ENCODE data around the gene GAD2. TPM values are rescaled to one million over a fixed set of nuclear protein-coding genes. Genes with fewer than 3 reads are reported as not detected.
"Not testable (repeated sequence)": the region's sequence is repeated elsewhere in the genome, so short reads cannot be mapped to it uniquely, and the experiment has no call there.

GAD2 gene
- total RNA-seq, 1 donor from 2014 or later: not detected

- DNase-seq (ENCODE audit: low spot score): no peak
Measured at GRCh38 chr10:26314265-26315013, 97.9 kb downstream of the GAD2 start.

- DNase-seq (ENCODE audit: low spot score): no peak
Measured at GRCh38 chr10:26318672-26319071, 102.1 kb downstream of the GAD2 start.

GRCh38 chr10:26323219-26323618 lies 106.6 kb downstream of the GAD2 start:
- no peak for DNase-seq (ENCODE audit: low spot score)

DNA sequence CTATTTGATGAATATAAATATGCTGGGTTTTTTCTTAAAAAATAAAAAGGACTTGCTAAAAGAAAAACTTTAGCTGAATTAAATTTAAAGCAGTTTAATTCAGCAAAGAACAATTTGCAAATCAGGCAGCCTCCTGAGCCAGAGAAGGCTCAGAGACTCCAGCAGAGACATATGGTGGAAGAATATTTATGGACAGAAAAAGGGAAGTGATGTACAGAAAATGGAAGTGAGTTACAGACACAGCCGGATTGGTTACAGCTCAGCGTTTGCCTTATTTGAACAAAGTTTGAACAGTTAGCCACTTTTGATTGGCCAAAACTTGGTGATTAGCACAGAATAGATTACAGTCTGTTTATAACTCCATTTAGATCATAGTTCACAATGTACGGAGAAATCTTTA lies 110.3 kb downstream of the GAD2 start:
- DNase-seq (ENCODE audit: low spot score): no peak

- no peak for DNase-seq (ENCODE audit: low spot score)
Measured at GRCh38 chr10:26327811-26328210, 111.2 kb downstream of the GAD2 start.

GRCh38 chr10:26331371-26331770 lies 114.8 kb downstream of the GAD2 start:
- no peak for DNase-seq (ENCODE audit: low spot score)

DNA sequence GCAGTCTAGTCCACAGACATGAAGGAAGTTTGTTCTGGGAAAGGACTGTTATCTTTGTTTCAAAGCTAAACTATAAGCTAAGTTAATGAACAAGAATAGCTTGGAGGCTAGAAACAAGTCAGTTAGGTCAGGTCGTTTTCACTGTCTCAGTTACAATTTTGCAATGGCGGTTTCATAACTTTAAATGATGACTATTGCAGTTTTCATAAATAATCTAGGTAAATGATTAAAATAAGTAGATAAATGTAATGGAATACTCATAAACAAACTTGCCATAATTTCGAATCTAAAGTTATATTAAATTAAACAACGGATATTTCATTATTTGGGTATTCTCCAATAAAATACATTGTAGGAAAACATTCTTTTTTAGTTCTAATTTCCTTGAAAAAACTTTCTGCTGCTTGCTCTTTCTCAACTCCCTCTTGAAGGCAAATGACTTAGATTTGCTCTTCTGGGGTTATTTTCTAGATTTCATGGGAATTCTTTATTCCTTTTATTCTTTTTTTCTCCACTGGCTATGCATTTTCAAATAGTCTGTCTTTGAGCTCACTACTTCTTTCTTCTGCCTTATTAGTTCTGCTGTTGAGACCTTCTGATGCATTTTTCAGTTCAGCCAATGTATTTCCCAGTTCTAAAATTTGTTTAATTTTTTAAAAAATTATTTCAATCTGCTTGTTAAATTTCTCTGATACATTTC lies 117.8 kb downstream of the GAD2 start:
- DNase-seq (ENCODE audit: low spot score): no peak

DNA sequence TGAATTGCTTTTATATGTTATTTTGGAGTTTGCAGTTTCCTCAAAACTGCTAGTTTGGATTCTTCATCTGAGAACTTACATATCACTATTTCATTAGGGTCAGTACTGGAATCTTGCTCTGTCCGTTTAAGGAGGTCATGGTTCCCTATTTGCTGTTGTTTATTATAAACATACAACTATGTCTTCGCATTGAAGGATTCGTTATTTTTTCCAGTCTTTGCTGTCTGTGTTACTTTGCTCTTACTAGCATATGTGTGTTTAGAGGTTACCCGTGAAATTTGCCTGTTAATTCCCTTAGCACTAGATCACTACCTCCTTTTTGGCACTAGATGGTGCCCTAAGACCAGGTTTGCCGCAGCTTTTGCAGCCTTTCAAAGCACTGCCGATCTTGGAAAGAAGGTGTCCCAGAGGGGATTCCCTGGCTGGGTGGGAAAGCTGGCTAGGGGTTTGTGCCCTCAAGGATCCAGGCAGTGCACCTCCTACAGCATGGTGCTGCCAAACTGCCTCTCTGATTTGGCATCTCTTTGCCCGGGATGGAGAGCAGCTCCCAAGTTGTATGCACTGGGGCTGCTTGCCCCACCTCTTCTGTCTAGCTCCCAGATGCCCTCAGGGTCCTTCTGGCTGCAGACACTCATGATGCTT lies 118.5 kb downstream of the GAD2 start:
- no peak for DNase-seq (ENCODE audit: low spot score)

DNA sequence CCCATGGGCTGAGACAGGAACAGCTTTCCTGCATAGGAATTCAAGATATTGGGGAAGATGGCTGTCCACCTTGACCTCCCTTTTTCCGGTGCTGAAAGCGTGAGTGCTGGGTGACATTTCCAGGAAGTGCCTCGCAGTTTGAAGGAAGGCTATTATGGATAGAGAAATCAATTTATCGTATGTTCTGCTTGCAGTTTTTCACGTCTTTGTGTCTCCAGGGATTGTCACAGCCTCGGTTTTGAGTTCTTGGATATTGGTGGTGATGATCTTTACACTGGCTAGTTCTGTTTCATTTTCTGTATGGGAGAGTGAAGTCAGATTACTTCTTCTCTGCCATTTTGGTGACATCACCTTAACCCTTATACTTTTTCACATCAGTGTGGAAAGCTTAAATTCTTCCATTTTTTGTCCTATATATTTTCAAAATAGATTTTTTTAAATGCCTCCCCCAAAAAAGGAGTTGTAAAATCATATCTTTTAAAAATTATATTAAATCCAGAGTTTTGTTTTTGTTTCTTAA lies 119.1 kb downstream of the GAD2 start:
- DNase-seq (ENCODE audit: low spot score): no peak

DNA sequence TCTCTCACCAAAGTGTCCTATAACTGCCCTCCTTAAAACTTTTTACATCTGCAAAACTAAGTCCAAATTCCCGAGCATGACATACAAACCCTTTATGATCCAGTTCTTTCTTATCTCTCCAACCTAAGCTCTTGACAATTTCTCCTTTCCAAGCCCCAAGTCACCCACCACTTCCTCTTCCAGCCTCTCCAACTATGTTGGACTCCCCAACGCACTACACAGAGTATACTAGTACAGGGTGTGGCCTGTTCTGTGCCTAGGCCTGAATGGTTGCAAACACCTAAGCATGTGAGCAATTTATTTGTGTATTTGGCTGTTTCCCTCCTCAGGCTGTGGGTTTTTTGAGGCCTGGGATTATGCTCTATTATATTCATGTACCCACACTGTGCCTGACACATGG lies 120.4 kb downstream of the GAD2 start:
- no peak for DNase-seq (ENCODE audit: low spot score)

- no peak for DNase-seq (ENCODE audit: low spot score)
Measured at GRCh38 chr10:26341701-26342100, 125.1 kb downstream of the GAD2 start.

DNA sequence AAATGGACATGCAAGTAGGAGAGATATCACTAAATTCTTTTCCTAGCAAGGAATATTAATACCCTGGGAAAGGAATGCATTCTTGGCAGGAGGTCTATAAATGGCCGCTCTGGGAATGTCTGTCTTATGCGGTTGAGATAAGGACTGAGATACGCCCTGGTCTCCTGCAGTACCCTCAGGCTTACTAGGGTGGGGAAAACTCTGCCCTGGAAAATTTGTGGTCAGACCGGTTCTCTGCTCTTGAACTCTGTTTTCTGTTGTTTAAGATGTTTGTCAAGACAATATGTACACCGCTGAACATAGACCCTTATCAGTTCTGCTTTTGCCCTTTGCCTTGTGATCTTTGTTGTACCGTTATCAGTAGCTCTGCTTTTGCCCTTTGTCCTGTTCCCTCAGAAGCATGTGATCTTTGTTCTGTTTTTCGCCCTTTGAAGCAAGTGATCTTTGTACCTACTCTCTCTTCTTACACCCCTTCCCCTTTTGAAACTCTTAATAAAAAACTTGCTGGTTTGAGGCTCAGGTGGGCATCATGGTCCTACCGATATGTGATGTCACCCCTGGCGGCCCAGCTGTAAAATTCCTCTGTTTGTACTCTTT lies 132.3 kb downstream of the GAD2 start:
- not testable (repeated sequence) for DNase-seq (ENCODE audit: low spot score)

Other genes starting within 250 kb of the GAD2 start
- 37.2 TPM for gene APBB1IP, start 221.6 kb downstream of the GAD2 start, total RNA-seq